PC-3 (cell line): ENCODE measurements around the gene MYORG. TPM values are rescaled to one million over a fixed set of nuclear protein-coding genes. Genes with fewer than 3 reads are reported as not detected.
"Not testable (repeated sequence)": the region's sequence is repeated elsewhere in the genome, so short reads cannot be mapped to it uniquely, and the experiment has no call there.

Experiments used
- ATAC-seq: fragments of 200-7000 bp; cut with Tn5 transposase; 2 replicates; pipeline ENCODE4 v1.9.1; 2020; ENCODE audit warnings: mild to moderate bottlenecking, moderate library complexity
- BruUV-seq: library from RNA; stranded (reverse); fragments of 400-500 nt; replicated peaks from 2 replicates; lab custom pipeline; 2021; lab: Mats Ljungman, UMichigan
- CTCF ChIA-PET: fragments of 300-600 bp; sonication (Branson Sonifier 250); formaldehyde crosslinking; loops from one replicate; lab custom pipeline; 2022; ENCODE audit warnings: antibody characterized with exemption; lab: Charles Lee
- POLR2A ChIA-PET: fragments of 300-600 bp; sonication (Branson Sonifier 250); formaldehyde crosslinking; loops from one replicate; lab custom pipeline; 2022; ENCODE audit warnings: antibody characterized with exemption; ENCODE audit not compliant: unreplicated experiment; lab: Charles Lee
- DNase-seq: peaks from one replicate; pipeline ENCODE4 v3.0.0-alpha.2; 2015
- H2AFZ ChIP-seq: fragments of 300-600 bp; sonication (generic); 2 replicates; pipeline ENCODE4 v1.6.0; 2016; ENCODE audit warnings: antibody characterized with exemption, low read length
- H3F3A ChIP-seq: fragments of 300-600 bp; sonication (generic); one replicate; pipeline ENCODE4 v1.6.0; 2017; ENCODE audit warnings: antibody characterized with exemption, low read length, control low read depth, mild to moderate bottlenecking; ENCODE audit not compliant: unreplicated experiment
- H3K27ac ChIP-seq: fragments of 300-600 bp; sonication (generic); 2 replicates; pipeline ENCODE4 v1.5.1; 2016; ENCODE audit warnings: mild to moderate bottlenecking, low read length
- H3K27me3 ChIP-seq: fragments of 300-600 bp; sonication (generic); 2 replicates; pipeline ENCODE4 v1.6.1; 2016; ENCODE audit warnings: low read length, mixed read lengths
- H3K36me3 ChIP-seq: fragments of 300-600 bp; sonication (generic); 2 replicates; pipeline ENCODE4 v1.6.1; 2016; ENCODE audit warnings: low read depth, mixed run types, low read length, mixed read lengths
- H3K4me1 ChIP-seq: fragments of 300-600 bp; sonication (generic); 2 replicates; pipeline ENCODE4 v1.5.1; 2016; ENCODE audit warnings: low read length; ENCODE audit not compliant: insufficient read depth
- H3K4me2 ChIP-seq: fragments of 300-600 bp; sonication (generic); 2 replicates; pipeline ENCODE4 v1.6.0; 2016; ENCODE audit warnings: low read length
- H3K4me3 ChIP-seq: fragments of 300-600 bp; sonication (generic); 2 replicates; pipeline ENCODE4 v1.5.1; 2016; ENCODE audit warnings: mild to moderate bottlenecking, low read length, mixed read lengths
- H3K79me2 ChIP-seq: fragments of 300-600 bp; sonication (generic); 2 replicates; pipeline ENCODE4 v1.6.1; 2017; ENCODE audit warnings: low read length, mixed read lengths
- H3K9ac ChIP-seq: fragments of 300-600 bp; sonication (generic); 2 replicates; pipeline ENCODE4 v1.6.0; 2016; ENCODE audit warnings: mild to moderate bottlenecking, low read length
- H3K9me2 ChIP-seq: fragments of 300-600 bp; sonication (generic); replicated peaks from 2 replicates; pipeline ENCODE4 v1.6.1; 2016; ENCODE audit warnings: mixed run types, low read length, mixed read lengths
- H3K9me3 ChIP-seq: fragments of 300-600 bp; sonication (generic); 2 replicates; pipeline ENCODE4 v1.6.1; 2016; ENCODE audit warnings: low read length, mixed read lengths
- H4K20me1 ChIP-seq: fragments of 300-600 bp; sonication (generic); 2 replicates; pipeline ENCODE4 v1.6.1; 2016; ENCODE audit warnings: low read length, mixed read lengths
- CTCF ChIP-seq: fragments of 300-600 bp; sonication (generic); conservative IDR thresholded peaks from 2 replicates; pipeline ENCODE4 v1.5.1; 2017; ENCODE audit warnings: antibody characterized with exemption, low read depth, mild to moderate bottlenecking, low read length
- EZH2 ChIP-seq: fragments of 300-600 bp; sonication (generic); IDR thresholded peaks from one replicate; pipeline ENCODE4 v1.6.1; 2017; ENCODE audit warnings: antibody characterized with exemption, mild to moderate bottlenecking, low read length; ENCODE audit not compliant: unreplicated experiment
- EZH2phosphoT487 ChIP-seq: fragments of 300-600 bp; sonication (generic); IDR thresholded peaks from 2 replicates; pipeline ENCODE4 v1.6.1; 2018; ENCODE audit warnings: mild to moderate bottlenecking, antibody characterized with exemption, low read length, borderline replicate concordance
- intact Hi-C: fragments of 100-400 bp; cut with micrococcal nuclease; formaldehyde crosslinking; loops from 2 replicates; pipeline ENCODE4 v1.9.0; 2023
- total RNA-seq: library from RNA; depleted of rRNA; stranded (reverse); fragments of >200 nt; gene quantifications from 2 replicates; pipeline ENCODE4 v1.2.3, GENCODE V29; 2014

The MYORG gene
- total RNA-seq, 1 experiment from 2014 or later: 3.4 TPM

- POLR2A ChIA-PET, H3K4me1 ChIP-seq, ATAC-seq, H3F3A ChIP-seq, CTCF ChIA-PET, intact Hi-C loops, DNase-seq, H3K4me3 ChIP-seq, H3K9me3 ChIP-seq, BruUV-seq, H3K9ac ChIP-seq, H4K20me1 ChIP-seq, H3K36me3 ChIP-seq, H3K27ac ChIP-seq, H2AFZ ChIP-seq, H3K27me3 ChIP-seq, H3K9me2 ChIP-seq, H3K79me2 ChIP-seq, H3K4me2 ChIP-seq: not testable (repeated sequence)
These were observed 8.8 kb downstream of the MYORG start for GRCh38 chr9:34367751-34368410.

GRCh38 chr9:34366365-34366764 is 10.3 kb downstream of the MYORG start:
- CTCF ChIA-PET: no interaction called here
- no TSS peak for BruUV-seq
- H3F3A ChIP-seq: no peaks in the 10 kb centered on the region
- H3K9me2 ChIP-seq: no peaks in the 10 kb centered on the region
- no peaks in the 10 kb centered on the region for H3K36me3 ChIP-seq
- H3K4me2 ChIP-seq: no peak overlapping the region
- ATAC-seq (no peak), DNase-seq (no peak)
- H3K9ac ChIP-seq: no peak overlapping the region
- H3K9me3 ChIP-seq: no peaks in the 10 kb centered on the region
- H3K27ac ChIP-seq: no peak overlapping the region
- H4K20me1 ChIP-seq: no peaks in the 10 kb centered on the region
- POLR2A ChIA-PET: no interaction called here
- no peaks in the 10 kb centered on the region for H3K27me3 ChIP-seq
- H3K4me1 ChIP-seq: no peaks in the 10 kb centered on the region
- intact Hi-C loops: no loop called here
- no peaks in the 10 kb centered on the region for H3K79me2 ChIP-seq
- TF ChIP-seq EZH2: no peak
- TF ChIP-seq EZH2phosphoT487: no peak
- no peak for TF ChIP-seq CTCF
- H2AFZ ChIP-seq: no peak overlapping the region
- H3K4me3 ChIP-seq: no peak overlapping the region

- no peaks in the 10 kb centered on the region for H3K79me2 ChIP-seq
- no peaks in the 10 kb centered on the region for H4K20me1 ChIP-seq
- no peak overlapping the region for H3K4me3 ChIP-seq
- no peak overlapping the region for H3K9ac ChIP-seq
- no peaks in the 10 kb centered on the region for H3F3A ChIP-seq
- no peak overlapping the region for H3K4me2 ChIP-seq
- no peak for TF ChIP-seq EZH2
- no peak for TF ChIP-seq EZH2phosphoT487
- TF ChIP-seq CTCF: no peak
- no peaks in the 10 kb centered on the region for H3K27me3 ChIP-seq
- intact Hi-C loops: no loop called here
- DNase-seq (no peak), ATAC-seq (no peak)
- no peak overlapping the region for H3K27ac ChIP-seq
- POLR2A ChIA-PET: no interaction called here
- H2AFZ ChIP-seq: no peak overlapping the region
- CTCF ChIA-PET: no interaction called here
- H3K4me1 ChIP-seq: no peaks in the 10 kb centered on the region
- no TSS peak for BruUV-seq
- H3K9me3 ChIP-seq: no peaks in the 10 kb centered on the region
- no peaks in the 10 kb centered on the region for H3K36me3 ChIP-seq
- no peaks in the 10 kb centered on the region for H3K9me2 ChIP-seq
These were observed 11.4 kb downstream of the MYORG start for GRCh38 chr9:34365282-34365681.
